H9 (cell line): ENCODE measurements around the gene SPDYE1. TPM values are rescaled to one million over a fixed set of nuclear protein-coding genes. Genes with fewer than 3 reads are reported as not detected.

ENCODE experiments used
- DNase-seq: peaks from one replicate; pipeline ENCODE4 v3.0.0-alpha.2; 2017
- H2AFZ ChIP-seq: one replicate; pipeline ENCODE4 v1.6.1; 2013; ENCODE audit warnings: mild to moderate bottlenecking, low read length, control low read depth, moderate library complexity
- H2AK5ac ChIP-seq: 2 replicates; pipeline ENCODE4 v1.6.1; 2013; ENCODE audit warnings: low read length, control low read depth, mixed read lengths; ENCODE audit not compliant: insufficient read length
- H2BK120ac ChIP-seq: one replicate; pipeline ENCODE4 v1.6.1; 2013; ENCODE audit warnings: low read depth, mild to moderate bottlenecking, low read length, control low read depth, inconsistent platforms; ENCODE audit not compliant: poor library complexity, severe bottlenecking
- H2BK12ac ChIP-seq: 2 replicates; pipeline ENCODE4 v1.6.1; 2013; ENCODE audit warnings: low read length, control low read depth, mixed read lengths, low read depth; ENCODE audit not compliant: insufficient read length
- H2BK15ac ChIP-seq: 2 replicates; pipeline ENCODE4 v1.6.1; 2013; ENCODE audit warnings: low read depth, low read length, control low read depth
- H2BK20ac ChIP-seq: one replicate; pipeline ENCODE4 v1.6.1; 2013; ENCODE audit warnings: low read depth, mild to moderate bottlenecking, low read length, control low read depth, inconsistent platforms; ENCODE audit not compliant: poor library complexity, severe bottlenecking
- H2BK5ac ChIP-seq: 2 replicates; pipeline ENCODE4 v1.6.1; 2013; ENCODE audit warnings: low read length, control low read depth, mixed read lengths; ENCODE audit not compliant: insufficient read length
- H3K14ac ChIP-seq: 2 replicates; pipeline ENCODE4 v1.6.1; 2013; ENCODE audit warnings: low read length, control low read depth; ENCODE audit not compliant: insufficient read depth
- H3K18ac ChIP-seq: 2 replicates; pipeline ENCODE4 v1.6.1; 2013; ENCODE audit warnings: low read depth, mild to moderate bottlenecking, mixed read lengths, low read length, control low read depth; ENCODE audit not compliant: insufficient read length
- H3K23ac ChIP-seq: 2 replicates; pipeline ENCODE4 v1.6.1; 2013; ENCODE audit warnings: low read length, control low read depth, mixed read lengths, low read depth; ENCODE audit not compliant: insufficient read length
- H3K23me2 ChIP-seq: 2 replicates; pipeline ENCODE4 v1.6.1; 2013; ENCODE audit warnings: low read depth, mild to moderate bottlenecking, mixed read lengths, low read length, control low read depth; ENCODE audit not compliant: insufficient read length, poor library complexity, severe bottlenecking
- H3K27ac ChIP-seq: 2 replicates; pipeline ENCODE4 v1.5.1; 2013; ENCODE audit warnings: low read length, control low read depth, mixed read lengths, low read depth; ENCODE audit not compliant: insufficient read length
- H3K27me3 ChIP-seq: 2 replicates; pipeline ENCODE4 v1.6.1; 2013; ENCODE audit warnings: low read length, control low read depth, inconsistent platforms; ENCODE audit not compliant: insufficient read depth
- H3K4ac ChIP-seq: 2 replicates; pipeline ENCODE4 v1.6.1; 2013; ENCODE audit warnings: low read depth, mild to moderate bottlenecking, control low read depth, inconsistent platforms, low read length, moderate library complexity
- H3K4me1 ChIP-seq: 2 replicates; pipeline ENCODE4 v1.6.1; 2013; ENCODE audit warnings: low read length, control low read depth, inconsistent platforms; ENCODE audit not compliant: insufficient read depth
- H3K4me2 ChIP-seq: 2 replicates; pipeline ENCODE4 v1.6.1; 2013; ENCODE audit warnings: low read length, control low read depth, mixed read lengths; ENCODE audit not compliant: insufficient read length, insufficient read depth
- H3K56ac ChIP-seq: 2 replicates; pipeline ENCODE4 v1.6.1; 2013; ENCODE audit warnings: low read depth, mild to moderate bottlenecking, mixed read lengths, low read length, control low read depth; ENCODE audit not compliant: insufficient read length
- H3K79me1 ChIP-seq: 2 replicates; pipeline ENCODE4 v1.6.1; 2013; ENCODE audit warnings: low read depth, mild to moderate bottlenecking, moderate library complexity, low read length, control low read depth, inconsistent platforms; ENCODE audit not compliant: insufficient read depth, poor library complexity, severe bottlenecking
- H3K79me2 ChIP-seq: 2 replicates; pipeline ENCODE4 v1.6.1; 2013; ENCODE audit warnings: low read length, control low read depth, inconsistent platforms; ENCODE audit not compliant: insufficient read depth
- H3K9ac ChIP-seq: 2 replicates; pipeline ENCODE4 v1.6.1; 2013; ENCODE audit warnings: low read length, control low read depth, mixed read lengths; ENCODE audit not compliant: insufficient read length; ENCODE audit errors: extremely low read depth
- H3K9me3 ChIP-seq: one replicate; pipeline ENCODE4 v1.6.1; 2013; ENCODE audit warnings: low read depth, low read length, inconsistent platforms; ENCODE audit not compliant: control insufficient read depth
- H3T11ph ChIP-seq: one replicate; pipeline ENCODE4 v1.6.1; 2013; ENCODE audit warnings: mild to moderate bottlenecking, low read length, control low read depth, inconsistent platforms
- H4K20me1 ChIP-seq: one replicate; pipeline ENCODE4 v1.6.1; 2013; ENCODE audit not compliant: control insufficient read depth, insufficient read length, insufficient read depth
- H4K5ac ChIP-seq: 2 replicates; pipeline ENCODE4 v1.6.1; 2013; ENCODE audit warnings: low read depth, mild to moderate bottlenecking, mixed read lengths, low read length, control low read depth; ENCODE audit not compliant: insufficient read length
- H4K8ac ChIP-seq: replicated peaks from 2 replicates; pipeline ENCODE4 v1.6.1; 2013; ENCODE audit warnings: low read length, control low read depth, mixed read lengths, low read depth; ENCODE audit not compliant: insufficient read length
- H4K91ac ChIP-seq: 2 replicates; pipeline ENCODE4 v1.6.1; 2013; ENCODE audit warnings: low read depth, mild to moderate bottlenecking, moderate library complexity, mixed read lengths, low read length, control low read depth; ENCODE audit not compliant: insufficient read length
- H3K27ac Mint-ChIP-seq, 3 experiments: 2 replicates in 2 of 3; 3 replicates in 1 of 3; pipeline ENCODE4 v1.8.0; 2020 to 2021; ENCODE audit warnings: mixed read lengths in 3 of 3, mild to moderate bottlenecking in 1 of 3, moderate library complexity in 1 of 3
- H3K27me3 Mint-ChIP-seq: 2 replicates; pipeline ENCODE4 v1.8.0; 2021; ENCODE audit warnings: low read depth, mild to moderate bottlenecking, moderate library complexity, mixed read lengths
- H3K36me3 Mint-ChIP-seq, 3 experiments: 2 replicates in 2 of 3; 3 replicates in 1 of 3; pipeline ENCODE4 v1.8.0; 2020 to 2021; ENCODE audit warnings: low read depth in 3 of 3, mixed read lengths in 3 of 3; ENCODE audit not compliant: insufficient read depth in 1 of 3
- H3K4me1 Mint-ChIP-seq, 2 experiments: 2 replicates each; pipeline ENCODE4 v1.8.0; 2020; ENCODE audit warnings: mixed read lengths in 2 of 2
- H3K4me3 Mint-ChIP-seq, 2 experiments: 2 replicates in 1 of 2; 3 replicates in 1 of 2; pipeline ENCODE4 v1.8.0; 2020 to 2021; ENCODE audit warnings: mild to moderate bottlenecking in 2 of 2, mixed read lengths in 2 of 2, moderate library complexity in 1 of 2
- H3K9me3 Mint-ChIP-seq, 2 experiments: 2 replicates in 1 of 2; 3 replicates in 1 of 2; pipeline ENCODE4 v1.8.0; 2020; ENCODE audit warnings: mild to moderate bottlenecking in 2 of 2, mixed read lengths in 2 of 2, moderate library complexity in 1 of 2
- WGBS: extraction: QIAGEN DNeasy Blood & Tissue Kit; methylation state at CpG from one replicate; pipeline ENCODE4 v1.1.7; 2013; ENCODE audit warnings: missing lambda C conversion rate, low lambda C conversion rate, mixed read lengths; ENCODE audit not compliant: insufficient read length; ENCODE audit errors: extremely low coverage; 5-methylcytosine and 5-hydroxymethylcytosine counted together
- total RNA-seq: library from RNA; stranded (reverse); gene quantifications from 2 replicates; pipeline ENCODE4 v1.2.1, GENCODE V29; 2021
- TF ChIP-seq, protein P1 (sequence below): fragments of 200-600 bp; sonication (generic); conservative IDR thresholded peaks from 3 replicates; pipeline ENCODE4 v1.8.0; 2021; ENCODE audit warnings: antibody characterized with exemption, mild to moderate bottlenecking

Gene SPDYE1
- total RNA-seq, 1 experiment from 2014 or later = not detected

DNA sequence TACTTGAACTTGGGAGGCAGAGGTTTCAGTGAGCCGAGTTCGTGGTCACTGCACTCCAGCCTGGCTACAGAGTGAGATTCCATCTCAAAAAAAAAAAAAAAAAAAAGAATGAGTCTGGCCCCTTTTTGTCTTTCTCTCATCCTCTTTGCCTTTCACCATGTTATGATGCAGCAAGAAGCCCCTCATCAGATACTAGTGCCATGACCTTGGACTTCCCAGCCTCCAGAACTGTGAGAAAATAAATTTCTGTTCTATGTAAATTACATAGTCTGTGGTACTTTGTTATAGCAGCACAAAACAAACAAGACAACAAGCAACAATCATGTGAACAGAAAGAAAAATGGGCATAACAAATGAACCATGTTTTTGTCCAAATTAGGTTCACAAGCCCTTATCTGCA, 44.5 kb downstream of the SPDYE1 start:
- no peak overlapping the region for H3T11ph ChIP-seq
- no peak overlapping the region for H2BK20ac ChIP-seq
- Mint-ChIP-seq H3K4me1 (peaks cover 17 to 24% of the 10 kb centered on the region in 2 experiments), H3K4me3 (no peak overlapping the region), H3K27ac (no peak overlapping the region), H3K27me3 (peaks cover 25% of the 10 kb centered on the region), H3K36me3 (peaks cover 0 to 11% (median 1%) of the 10 kb centered on the region in 3 experiments; a peak in 5 of 7 replicates), H3K9me3 (peaks cover 2 to 3% of the 10 kb centered on the region in 2 experiments; a peak in 4 of 5 replicates)
- no peak overlapping the region for H4K8ac ChIP-seq
- H3K9me3 ChIP-seq = no peaks in the 10 kb centered on the region
- H3K27ac ChIP-seq = no peak overlapping the region
- H3K14ac ChIP-seq = no peak overlapping the region
- H3K4me1 ChIP-seq = no peaks in the 10 kb centered on the region; the same call in 1 of the 2 replicates
- no peak overlapping the region for H3K56ac ChIP-seq
- no peak overlapping the region for H2AK5ac ChIP-seq
- no peak overlapping the region for H3K4ac ChIP-seq
- peaks cover 15% of the 10 kb centered on the region for H3K23me2 ChIP-seq
- TF ChIP-seq, protein P1, sequence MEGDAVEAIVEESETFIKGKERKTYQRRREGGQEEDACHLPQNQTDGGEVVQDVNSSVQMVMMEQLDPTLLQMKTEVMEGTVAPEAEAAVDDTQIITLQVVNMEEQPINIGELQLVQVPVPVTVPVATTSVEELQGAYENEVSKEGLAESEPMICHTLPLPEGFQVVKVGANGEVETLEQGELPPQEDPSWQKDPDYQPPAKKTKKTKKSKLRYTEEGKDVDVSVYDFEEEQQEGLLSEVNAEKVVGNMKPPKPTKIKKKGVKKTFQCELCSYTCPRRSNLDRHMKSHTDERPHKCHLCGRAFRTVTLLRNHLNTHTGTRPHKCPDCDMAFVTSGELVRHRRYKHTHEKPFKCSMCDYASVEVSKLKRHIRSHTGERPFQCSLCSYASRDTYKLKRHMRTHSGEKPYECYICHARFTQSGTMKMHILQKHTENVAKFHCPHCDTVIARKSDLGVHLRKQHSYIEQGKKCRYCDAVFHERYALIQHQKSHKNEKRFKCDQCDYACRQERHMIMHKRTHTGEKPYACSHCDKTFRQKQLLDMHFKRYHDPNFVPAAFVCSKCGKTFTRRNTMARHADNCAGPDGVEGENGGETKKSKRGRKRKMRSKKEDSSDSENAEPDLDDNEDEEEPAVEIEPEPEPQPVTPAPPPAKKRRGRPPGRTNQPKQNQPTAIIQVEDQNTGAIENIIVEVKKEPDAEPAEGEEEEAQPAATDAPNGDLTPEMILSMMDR = no peak
- H2BK12ac ChIP-seq = no peak overlapping the region
- no peak overlapping the region for H2BK120ac ChIP-seq
- no CpG with 5 or more reads among the region's 2 CpGs for WGBS
- no peak overlapping the region for H3K23ac ChIP-seq
- no peak overlapping the region for H2BK5ac ChIP-seq
- no peak overlapping the region for H4K91ac ChIP-seq
- no peak overlapping the region for H4K5ac ChIP-seq
- H3K9ac ChIP-seq = no peak overlapping the region
- no peaks in the 10 kb centered on the region for H3K27me3 ChIP-seq
- no peak overlapping the region for H2AFZ ChIP-seq
- no peak overlapping the region for H3K18ac ChIP-seq
- H4K20me1 ChIP-seq = no peaks in the 10 kb centered on the region
- peaks cover 2% of the 10 kb centered on the region; the same call in 1 of the 2 replicates for H3K79me2 ChIP-seq
- H3K79me1 ChIP-seq = no peaks in the 10 kb centered on the region
- DNase-seq = no peak
- H3K4me2 ChIP-seq = no peak overlapping the region
- no peak overlapping the region for H2BK15ac ChIP-seq
